IMR-90 (cell line): ENCODE results near the gene ACTMAP. TPM values are rescaled to one million over a fixed set of nuclear protein-coding genes. Genes with fewer than 3 reads are reported as not detected.

Experiments used
- ATAC-seq: fragments of 200-7000 bp; cut with Tn5 transposase; 2 replicates; pipeline ENCODE4 v1.9.1; 2020; ENCODE audit warnings: low read depth, mild to moderate bottlenecking, moderate library complexity
- BruUV-seq: library from RNA; stranded (reverse); fragments of 400-500 nt; replicated peaks from 2 replicates; lab custom pipeline; 2021; lab: Mats Ljungman, UMichigan
- CTCF ChIA-PET: fragments of 300-600 bp; formaldehyde crosslinking; extraction: SDS; loops from one replicate; lab custom pipeline; 2021; ENCODE audit warnings: antibody characterized with exemption; lab: Yijun Ruan, JAX
- POLR2A ChIA-PET: fragments of 300-600 bp; sonication (Branson Sonifier 250); formaldehyde crosslinking; loops from one replicate; lab custom pipeline; 2022; ENCODE audit warnings: antibody characterized with exemption; ENCODE audit not compliant: unreplicated experiment; lab: Charles Lee
- DNase-seq: peaks from one replicate; pipeline ENCODE4 v3.0.0; 2013
- H2AFZ ChIP-seq: replicated peaks from 2 replicates; pipeline ENCODE3; 2013; ENCODE audit warnings: low read length, mild to moderate bottlenecking; ENCODE audit not compliant: poor library complexity
- H2AK5ac ChIP-seq: 2 replicates; pipeline ENCODE4 v1.6.1; 2013; ENCODE audit warnings: low read depth, low read length, inconsistent platforms
- H2AK9ac ChIP-seq: replicated peaks from 2 replicates; pipeline ENCODE3; 2013; ENCODE audit warnings: mild to moderate bottlenecking, low read depth, low read length, moderate library complexity; ENCODE audit not compliant: poor library complexity
- H2BK120ac ChIP-seq: 2 replicates; pipeline ENCODE4 v1.6.1; 2013; ENCODE audit warnings: low read depth, low read length, inconsistent platforms
- H2BK15ac ChIP-seq: 3 replicates; pipeline ENCODE4 v1.6.1; 2013; ENCODE audit warnings: low read depth, low read length, inconsistent platforms
- H2BK20ac ChIP-seq: 2 replicates; pipeline ENCODE4 v1.6.1; 2013; ENCODE audit warnings: low read depth, mild to moderate bottlenecking, inconsistent platforms, low read length, moderate library complexity
- H2BK5ac ChIP-seq: 2 replicates; pipeline ENCODE4 v1.6.1; 2013; ENCODE audit warnings: mild to moderate bottlenecking, low read depth, low read length, inconsistent platforms; ENCODE audit not compliant: poor library complexity, severe bottlenecking
- H3K14ac ChIP-seq: replicated peaks from 2 replicates; pipeline ENCODE4 v1.6.1; 2013; ENCODE audit warnings: low read depth, low read length, inconsistent platforms
- H3K18ac ChIP-seq: 2 replicates; pipeline ENCODE4 v1.6.1; 2013; ENCODE audit warnings: low read depth, low read length, control low read depth
- H3K23ac ChIP-seq: 2 replicates; pipeline ENCODE4 v1.6.1; 2013; ENCODE audit warnings: low read depth, low read length, inconsistent platforms
- H3K27ac ChIP-seq: 2 replicates; pipeline ENCODE4 v1.5.1; 2013; ENCODE audit warnings: mild to moderate bottlenecking, control low read depth, low read length; ENCODE audit not compliant: insufficient read depth
- H3K27me3 ChIP-seq: 2 replicates; pipeline ENCODE4 v1.6.1; 2013; ENCODE audit warnings: low read length; ENCODE audit not compliant: control insufficient read depth, insufficient read depth
- H3K36me3 ChIP-seq: 2 replicates; pipeline ENCODE4 v1.6.1; 2013; ENCODE audit warnings: low read length, mixed read lengths; ENCODE audit not compliant: control insufficient read depth, insufficient read depth
- H3K4ac ChIP-seq: 2 replicates; pipeline ENCODE4 v1.6.1; 2013; ENCODE audit warnings: low read depth, low read length, inconsistent platforms
- H3K4me1 ChIP-seq: 2 replicates; pipeline ENCODE4 v1.6.1; 2013; ENCODE audit warnings: low read length, mixed read lengths; ENCODE audit not compliant: control insufficient read depth, insufficient read depth
- H3K4me2 ChIP-seq: 2 replicates; pipeline ENCODE4 v1.6.1; 2013; ENCODE audit warnings: low read depth, mild to moderate bottlenecking, control low read depth, low read length, moderate library complexity
- H3K4me3 ChIP-seq: 2 replicates; pipeline ENCODE4 v1.5.1; 2013; ENCODE audit warnings: low read depth, mild to moderate bottlenecking, control low read depth, low read length, moderate library complexity; ENCODE audit not compliant: insufficient read depth
- H3K56ac ChIP-seq: 2 replicates; pipeline ENCODE4 v1.6.1; 2013; ENCODE audit warnings: low read length, inconsistent platforms; ENCODE audit not compliant: insufficient read depth; ENCODE audit errors: extremely low read depth
- H3K79me1 ChIP-seq, 2 experiments: 2 replicates each; pipeline ENCODE4 v1.6.1; 2013; ENCODE audit warnings: low read length in 2 of 2, inconsistent platforms in 1 of 2, low read depth in 1 of 2
- H3K9ac ChIP-seq: 2 replicates; pipeline ENCODE4 v1.6.1; 2013; ENCODE audit warnings: low read depth, low read length, control low read depth
- H3K9me1 ChIP-seq: 2 replicates; pipeline ENCODE4 v1.6.1; 2013; ENCODE audit warnings: low read length, inconsistent platforms; ENCODE audit not compliant: insufficient read depth
- H3K9me3 ChIP-seq: 2 replicates; pipeline ENCODE4 v1.6.1; 2013; ENCODE audit warnings: low read length; ENCODE audit not compliant: control insufficient read depth, insufficient read depth
- H4K20me1 ChIP-seq: 2 replicates; pipeline ENCODE4 v1.6.1; 2013; ENCODE audit warnings: low read length, inconsistent platforms; ENCODE audit not compliant: insufficient read depth
- H4K5ac ChIP-seq: 2 replicates; pipeline ENCODE4 v1.6.1; 2013; ENCODE audit warnings: mild to moderate bottlenecking, low read depth, low read length, control low read depth
- H4K8ac ChIP-seq, 2 experiments: 2 replicates each; pipeline ENCODE4 v1.6.1; 2013; ENCODE audit warnings: low read depth in 2 of 2, low read length in 2 of 2, control low read depth in 1 of 2, inconsistent platforms in 1 of 2
- H4K91ac ChIP-seq: 2 replicates; pipeline ENCODE4 v1.6.1; 2013; ENCODE audit warnings: low read depth, low read length, inconsistent platforms; ENCODE audit not compliant: insufficient read depth
- BHLHE40 ChIP-seq: fragments of 150-350 bp; IDR thresholded peaks from 2 replicates; pipeline ENCODE4 v1.6.1; 2016; ENCODE audit warnings: mild to moderate bottlenecking, low read depth, low read length
- CEBPB ChIP-seq: IDR thresholded peaks from 2 replicates; pipeline ENCODE4 v1.6.1; 2012; ENCODE audit warnings: low read depth, low read length, improper control_type of control experiment
- CHD1 ChIP-seq: IDR thresholded peaks from 2 replicates; pipeline ENCODE4 v1.6.1; 2012; ENCODE audit warnings: low read depth, low read length, improper control_type of control experiment
- CTCF ChIP-seq: conservative IDR thresholded peaks from 2 replicates; pipeline ENCODE4 v1.5.1; 2012; ENCODE audit warnings: mild to moderate bottlenecking, low read depth, low read length, improper control_type of control experiment
- ELK1 ChIP-seq: fragments of 150-350 bp; IDR thresholded peaks from 2 replicates; pipeline ENCODE4 v1.6.1; 2016; ENCODE audit warnings: low read depth, mild to moderate bottlenecking, low read length, moderate library complexity, borderline replicate concordance
- FOS ChIP-seq: fragments of 150-350 bp; IDR thresholded peaks from 2 replicates; pipeline ENCODE4 v1.6.1; 2016; ENCODE audit warnings: low read depth, low read length
- MAFK ChIP-seq: IDR thresholded peaks from 2 replicates; pipeline ENCODE4 v1.6.1; 2012; ENCODE audit warnings: low read depth, low read length, improper control_type of control experiment
- MAZ ChIP-seq: IDR thresholded peaks from 2 replicates; pipeline ENCODE4 v1.6.1; 2012; ENCODE audit warnings: low read depth, mild to moderate bottlenecking, low read length, improper control_type of control experiment, moderate library complexity, borderline replicate concordance
- MXI1 ChIP-seq: IDR thresholded peaks from 2 replicates; pipeline ENCODE4 v1.6.1; 2012; ENCODE audit warnings: low read depth, mild to moderate bottlenecking, low read length, moderate library complexity, borderline replicate concordance
- NFE2L2 ChIP-seq: fragments of 150-350 bp; IDR thresholded peaks from 2 replicates; pipeline ENCODE4 v1.6.1; 2016; ENCODE audit warnings: low read depth, mild to moderate bottlenecking, low read length
- POLR2A ChIP-seq: IDR thresholded peaks from 2 replicates; pipeline ENCODE4 v1.6.1; 2012; ENCODE audit warnings: mild to moderate bottlenecking, low read depth, low read length
- RAD21 ChIP-seq: IDR thresholded peaks from 2 replicates; pipeline ENCODE4 v1.6.1; 2012; ENCODE audit warnings: low read length, improper control_type of control experiment
- RCOR1 ChIP-seq: IDR thresholded peaks from 2 replicates; pipeline ENCODE4 v1.6.1; 2012; ENCODE audit warnings: mild to moderate bottlenecking, low read length, improper control_type of control experiment; ENCODE audit not compliant: insufficient replicate concordance
- RFX5 ChIP-seq: IDR thresholded peaks from 2 replicates; pipeline ENCODE4 v1.8.0; 2012; ENCODE audit warnings: low read depth, mild to moderate bottlenecking, low read length, moderate library complexity
- SMC3 ChIP-seq: fragments of 150-350 bp; IDR thresholded peaks from 2 replicates; pipeline ENCODE4 v1.6.1; 2016; ENCODE audit warnings: low read depth, mild to moderate bottlenecking, antibody characterized with exemption, low read length, moderate library complexity
- USF2 ChIP-seq: fragments of 150-350 bp; IDR thresholded peaks from 2 replicates; pipeline ENCODE4 v1.6.1; 2017; ENCODE audit warnings: mild to moderate bottlenecking, antibody characterized with exemption, low read length, low read depth
- WGBS, 2 experiments: methylation state at CpG; one replicate each; pipeline versions ENCODE4 v1.1.5 to v1.1.7; 2013; ENCODE audit warnings: missing lambda C conversion rate in 2 of 2; ENCODE audit not compliant: insufficient read length in 1 of 2; ENCODE audit errors: extremely low coverage in 2 of 2; 5-methylcytosine and 5-hydroxymethylcytosine counted together
- dilution Hi-C: fragments of 300-500 bp; cut with HindIII; formaldehyde crosslinking; loops from one replicate; pipeline ENCODE4 v1.14.3; 2018; ENCODE audit warnings: low sequenced_read_pairs; ENCODE audit not compliant: unreplicated experiment
- in situ Hi-C: fragments of 300-500 bp; cut with MboI; formaldehyde crosslinking; loops from 3 replicates; pipeline ENCODE4 v1.14.3; 2019; ENCODE audit warnings: low sequenced_read_pairs, inconsistent platforms, mixed read lengths
- intact Hi-C: fragments of 100-400 bp; cut with micrococcal nuclease; formaldehyde crosslinking; loops from 2 replicates; pipeline ENCODE4 v1.10.0; 2022
- polyA plus RNA-seq, 3 experiments: library from polyadenylated mRNA; depleted of rRNA; stranded (reverse); fragments of >200 nt; gene quantifications; 2 replicates each; pipeline ENCODE4 v1.2.3, GENCODE V29; 2012; ENCODE audit warnings: low replicate concordance in 1 of 3
- total RNA-seq: library from RNA; depleted of rRNA; stranded (reverse); fragments of >200 nt; gene quantifications from 2 replicates; pipeline ENCODE4 v1.2.3, GENCODE V29; 2012

The ACTMAP gene
- total and polyA plus RNA-seq, 2 of the 4 experiments (the other 2 are of a cell fraction) = 0.54 to 5.4 TPM

- no peak overlapping the region for H2AK9ac ChIP-seq
- H3K4me2 ChIP-seq = no peak overlapping the region
- H3K9me1 ChIP-seq = no peaks in the 10 kb centered on the region; the same call in 1 of the 2 replicates
- H3K4me3 ChIP-seq = no peak overlapping the region
- H3K36me3 ChIP-seq = peaks cover 62% of the 10 kb centered on the region
- no peak overlapping the region for H2BK20ac ChIP-seq
- WGBS, 2 experiments = no CpG with 5 or more reads among the region's 9 CpGs
- no peak overlapping the region for H2BK5ac ChIP-seq
- ATAC-seq (no peak), DNase-seq (no peak)
- BruUV-seq = no TSS peak
- in situ Hi-C loops = no loop called here
- H3K23ac ChIP-seq = no peak overlapping the region
- no peak overlapping the region for H3K18ac ChIP-seq
- H3K14ac ChIP-seq = no peak overlapping the region
- ChIA-PET CTCF (no interaction called here), POLR2A (no interaction called here)
- H4K20me1 ChIP-seq = no peaks in the 10 kb centered on the region
- H4K8ac ChIP-seq = no peak overlapping the region
- H3K27me3 ChIP-seq = no peaks in the 10 kb centered on the region
- H2BK15ac ChIP-seq = no peak overlapping the region
- H4K91ac ChIP-seq = no peak overlapping the region
- no peak overlapping the region for H3K9ac ChIP-seq
- no peaks in the 10 kb centered on the region for H3K9me3 ChIP-seq
- no peak overlapping the region for H3K56ac ChIP-seq
- dilution Hi-C loops = no loop called here
- H3K4me1 ChIP-seq = no peaks in the 10 kb centered on the region
- no peak overlapping the region for H3K27ac ChIP-seq
- no peak overlapping the region for H4K5ac ChIP-seq
- TF ChIP-seq RCOR1 (no peak), RFX5 (no peak), BHLHE40 (no peak), CTCF (no peak), RAD21 (no peak), CEBPB (no peak), MXI1 (no peak), SMC3 (no peak), FOS (no peak), POLR2A (no peak), NFE2L2 (no peak), USF2 (no peak), ELK1 (no peak), MAZ (no peak), MAFK (no peak), CHD1 (no peak)
- no peak overlapping the region for H2BK120ac ChIP-seq
- 0 out of 4 replicates have a peak, but pooled peaks cover 0 to 9% of the 10 kb centered on the region in 2 experiments for H3K79me1 ChIP-seq
- H2AFZ ChIP-seq = no peak overlapping the region
- H2AK5ac ChIP-seq = no peak overlapping the region
- intact Hi-C loops = no loop called here
- H3K4ac ChIP-seq = no peak overlapping the region
Measured at GRCh38 chr19:40705362-40705651, 45.0 kb downstream of the ACTMAP start.
